Activated T-cell treated with anti-CD3 and anti-CD28 coated beads for 24 hours (primary cell): ENCODE data around the gene OR10G2.
"Not testable (repeated sequence)": the region's sequence is repeated elsewhere in the genome, so short reads cannot be mapped to it uniquely, and the experiment has no call there.

Experiments used
- DNase-seq: peaks from one replicate; pipeline ENCODE4 v3.0.0-alpha.2; 2020; ENCODE audit warnings: low read depth

Gene OR10G2

GRCh38 chr14:21634840-21635239, at the start of gene OR10G2:
Gene OR10G2 (minus strand): TSS chr14:21634940. CDS start chr14:21634842, 98 bp downstream.
- no peak for DNase-seq

GRCh38 chr14:21680072-21680471, 45.3 kb upstream of the OR10G2 start:
- DNase-seq, result no peak

- DNase-seq, result no peak
Observed at GRCh38 chr14:21675566-21675965, 40.8 kb upstream of the OR10G2 start.

- DNase-seq, result no peak
Observed at GRCh38 chr14:21673718-21674117, 39.0 kb upstream of the OR10G2 start, which contains the start of gene OR4E1. Gene OR4E1 (minus strand): TSS chr14:21673818. CDS start chr14:21670935, 2,883 bp downstream.

GRCh38 chr14:21672116-21672515, 37.4 kb upstream of the OR10G2 start:
- DNase-seq, result no peak

GRCh38 chr14:21671371-21671770, 36.6 kb upstream of the OR10G2 start:
- no peak for DNase-seq

- no peak for DNase-seq
Observed at GRCh38 chr14:21669284-21669683, 34.5 kb upstream of the OR10G2 start.

- DNase-seq, result no peak
Observed at GRCh38 chr14:21668377-21668776, 33.6 kb upstream of the OR10G2 start.

- DNase-seq, result no peak
Observed at GRCh38 chr14:21656980-21657379, 22.2 kb upstream of the OR10G2 start.

GRCh38 chr14:21654215-21654614, 19.5 kb upstream of the OR10G2 start:
- no peak for DNase-seq

- no peak for DNase-seq
Observed at GRCh38 chr14:21653331-21653885, 18.7 kb upstream of the OR10G2 start, which contains the start of gene OR4E2. Gene OR4E2 (plus strand): TSS chr14:21653835. CDS start chr14:21665083, 11,248 bp downstream.

- no peak for DNase-seq
Observed at GRCh38 chr14:21652209-21652808, 17.6 kb upstream of the OR10G2 start.

GRCh38 chr14:21647380-21647779, 12.6 kb upstream of the OR10G2 start:
- no peak for DNase-seq

GRCh38 chr14:21643407-21643806, 8.7 kb upstream of the OR10G2 start:
- DNase-seq, result no peak

GRCh38 chr14:21642683-21643082, 7.9 kb upstream of the OR10G2 start:
- no peak for DNase-seq

GRCh38 chr14:21631084-21631483, 3.7 kb downstream of the OR10G2 start:
- no peak for DNase-seq

GRCh38 chr14:21630503-21630902, 4.2 kb downstream of the OR10G2 start:
- DNase-seq, result not testable (repeated sequence)

- no peak for DNase-seq
Observed at GRCh38 chr14:21626491-21627230, 8.1 kb downstream of the OR10G2 start.

GRCh38 chr14:21617614-21618013, 17.1 kb downstream of the OR10G2 start:
- DNase-seq, result no peak

GRCh38 chr14:21614240-21614639, 20.5 kb downstream of the OR10G2 start:
- no peak for DNase-seq

GRCh38 chr14:21612324-21612723, 22.4 kb downstream of the OR10G2 start:
- DNase-seq, result no peak

- DNase-seq, result not testable (repeated sequence)
Observed at GRCh38 chr14:21602181-21602580, 32.6 kb downstream of the OR10G2 start.

- no peak for DNase-seq
Observed at GRCh38 chr14:21589317-21589716, 45.4 kb downstream of the OR10G2 start.
